B cell (primary cell): ENCODE results near the gene CST9L. TPM values are rescaled to one million over a fixed set of nuclear protein-coding genes. Genes with fewer than 3 reads are reported as not detected.

Experiments used
- ATAC-seq: fragments of 200-7000 bp; cut with Tn5 transposase; one replicate; pipeline ENCODE4 v1.10.0; 2021; ENCODE audit warnings: low read depth, mild to moderate bottlenecking, moderate number of reproducible peaks, moderate library complexity
- CTCF ChIA-PET: fragments of 350-600 bp; sonication (Branson Sonifier 250); formaldehyde crosslinking; loops from one replicate; lab custom pipeline; 2021; ENCODE audit warnings: antibody characterized with exemption, inconsistent platforms; lab: Charles Lee
- POLR2A ChIA-PET: fragments of 350-600 bp; sonication (Branson Sonifier 250); formaldehyde crosslinking; loops from one replicate; lab custom pipeline; 2021; ENCODE audit warnings: antibody characterized with exemption; lab: Charles Lee
- DNase-seq: peaks from one replicate; pipeline ENCODE4 v3.0.0; 2013
- H2AFZ ChIP-seq: 2 replicates; pipeline ENCODE4 v1.6.1; 2012; ENCODE audit warnings: mild to moderate bottlenecking, low read depth, low read length; ENCODE audit not compliant: insufficient read depth, poor library complexity, severe bottlenecking
- H3K27ac ChIP-seq, 2 donors: 1 replicate in 1 of 2; 2 replicates in 1 of 2; pipeline ENCODE4 v1.5.1; 2012 to 2013; ENCODE audit warnings: low read length in 2 of 2, mild to moderate bottlenecking in 2 of 2, moderate library complexity in 1 of 2
- H3K27me3 ChIP-seq, 4 experiments: fragments of 200-600 bp in 1 of 4; sonication (generic) in 1 of 4; replicated peaks in 1 of 4; 1 replicate in 2 of 4; 2 replicates in 2 of 4; pipeline versions ENCODE4 v1.6.1 to v1.7.0; 2013 to 2016; ENCODE audit warnings: low read length in 3 of 4, mild to moderate bottlenecking in 2 of 4, mixed read lengths in 1 of 4, moderate library complexity in 1 of 4; ENCODE audit not compliant: insufficient read depth in 4 of 4, control insufficient read depth in 3 of 4; ENCODE audit errors: control extremely low read depth in 1 of 4
- H3K36me3 ChIP-seq, 2 experiments: replicated peaks in 1 of 2; 1 replicate in 1 of 2; 2 replicates in 1 of 2; pipeline versions ENCODE4 v1.6.1 to v1.7.1; 2013; ENCODE audit warnings: low read length in 1 of 2; ENCODE audit not compliant: insufficient read depth in 2 of 2, control insufficient read depth in 1 of 2; ENCODE audit errors: control extremely low read depth in 1 of 2, extremely low read depth in 1 of 2
- H3K4me1 ChIP-seq, 2 donors: fragments of 200-600 bp in 1 of 2; sonication (generic) in 1 of 2; 1 replicate in 1 of 2; 2 replicates in 1 of 2; pipeline versions ENCODE4 v1.5.1 to v1.6.1; 2013 to 2017; ENCODE audit warnings: low read length in 2 of 2; ENCODE audit not compliant: control insufficient read depth in 2 of 2, insufficient read depth in 2 of 2
- H3K4me2 ChIP-seq: replicated peaks from 2 replicates; pipeline ENCODE3; 2012; ENCODE audit warnings: mild to moderate bottlenecking, low read depth, low read length; ENCODE audit not compliant: poor library complexity, severe bottlenecking
- H3K4me3 ChIP-seq, 5 experiments: fragments of 200-600 bp in 1 of 5; sonication (generic) in 1 of 5; 1 replicate in 3 of 5; 2 replicates in 2 of 5; pipeline versions ENCODE4 v1.5.1 to v1.7.0; 2011 to 2016; ENCODE audit warnings: low read length in 4 of 5, mild to moderate bottlenecking in 4 of 5, low read depth in 2 of 5, control low read depth in 1 of 5, moderate library complexity in 1 of 5; ENCODE audit not compliant: insufficient read depth in 1 of 5; ENCODE audit errors: control extremely low read depth in 1 of 5, extremely low read depth in 1 of 5
- H3K79me2 ChIP-seq: fragments of 200-600 bp; sonication (generic); one replicate; pipeline ENCODE4 v1.6.0; 2016; ENCODE audit warnings: low read length; ENCODE audit not compliant: control insufficient read depth, insufficient read depth
- H3K9ac ChIP-seq: fragments of 200-600 bp; sonication (generic); 2 replicates; pipeline ENCODE4 v1.6.1; 2017; ENCODE audit warnings: mild to moderate bottlenecking, low read length, moderate library complexity
- H3K9me3 ChIP-seq, 3 donors: one replicate each; pipeline versions ENCODE4 v1.6.1 to v1.7.1; 2013; ENCODE audit warnings: low read length in 2 of 3; ENCODE audit not compliant: control insufficient read depth in 2 of 3, insufficient read depth in 1 of 3; ENCODE audit errors: control extremely low read depth in 1 of 3
- H4K20me1 ChIP-seq: 2 replicates; pipeline ENCODE4 v1.6.0; 2012; ENCODE audit warnings: mild to moderate bottlenecking, low read length; ENCODE audit not compliant: insufficient read depth, control insufficient read depth, poor library complexity, severe bottlenecking
- H3K27ac Mint-ChIP-seq: one replicate; pipeline ENCODE4 v1.8.0; 2021; ENCODE audit warnings: mixed read lengths
- H3K27me3 Mint-ChIP-seq: one replicate; pipeline ENCODE4 v1.8.0; 2021; ENCODE audit warnings: mixed read lengths
- H3K4me1 Mint-ChIP-seq: one replicate; pipeline ENCODE4 v1.8.0; 2021; ENCODE audit warnings: mixed read lengths
- H3K4me3 Mint-ChIP-seq: one replicate; pipeline ENCODE4 v1.8.0; 2021; ENCODE audit warnings: mixed read lengths
- H3K9me3 Mint-ChIP-seq: one replicate; pipeline ENCODE4 v1.8.0; 2022; ENCODE audit warnings: mixed read lengths; ENCODE audit not compliant: insufficient read depth
- CTCF ChIP-seq: fragments of 200-600 bp; IDR thresholded peaks from one replicate; pipeline ENCODE4 v1.8.0; 2022; ENCODE audit warnings: antibody characterized with exemption, mild to moderate bottlenecking
- EZH2 ChIP-seq: IDR thresholded peaks from 2 replicates; pipeline ENCODE4 v1.6.1; 2012; ENCODE audit warnings: borderline replicate concordance, low read depth, mild to moderate bottlenecking, moderate library complexity, low read length; ENCODE audit not compliant: insufficient read depth, poor library complexity, severe bottlenecking
- WGBS: methylation state at CpG from one replicate; pipeline ENCODE4 v1.1.5; 2013; ENCODE audit warnings: missing lambda C conversion rate; ENCODE audit not compliant: insufficient coverage; 5-methylcytosine and 5-hydroxymethylcytosine counted together
- intact Hi-C: fragments of 100-400 bp; cut with micrococcal nuclease; formaldehyde crosslinking; loops from one replicate; pipeline ENCODE4 v1.10.0; 2022
- polyA plus RNA-seq: library from polyadenylated mRNA; depleted of rRNA; stranded (reverse); fragments of >200 nt; gene quantifications from 2 replicates; pipeline ENCODE4 v1.2.3, GENCODE V29; 2012
- total RNA-seq, 2 donors: library from RNA; stranded (reverse); fragments of 120-200 nt in 1 of 2; gene quantifications; 1 replicate in 1 of 2; 2 replicates in 1 of 2; pipeline versions ENCODE4 v1.2.3 to v1.2.4, GENCODE V29; 2013 to 2022

CST9L gene
- total and polyA plus RNA-seq, 2 donors (not counting 1 experiment from before 2014, with no cell fraction given): not detected

DNA sequence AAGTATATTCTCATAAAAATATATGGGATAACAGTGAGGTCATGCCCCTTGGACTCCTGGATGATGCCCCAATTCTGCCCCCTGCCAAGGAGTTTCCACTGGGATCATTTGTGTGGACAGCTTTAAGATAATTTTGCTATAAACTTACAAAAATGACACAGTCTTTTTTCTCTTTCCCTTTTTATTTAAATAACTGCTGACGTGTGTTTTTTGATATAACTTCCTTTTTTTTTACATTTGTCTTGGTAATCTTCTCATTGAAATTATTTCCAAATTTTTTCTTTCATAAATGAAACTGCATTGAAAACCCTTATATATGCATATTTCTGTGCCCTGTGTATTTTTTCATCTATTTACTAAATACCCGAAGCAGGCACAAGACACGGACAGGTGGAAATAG is 31.3 kb downstream of the CST9L start:
- intact Hi-C loops: no loop called here
- CTCF ChIA-PET: no interaction called here
- no peak overlapping the region for H3K27ac ChIP-seq
- no peak overlapping the region for H3K4me3 ChIP-seq
- Mint-ChIP-seq H3K9me3 (no peaks in the 10 kb centered on the region), H3K27me3 (peaks cover 4% of the 10 kb centered on the region), H3K4me3 (no peak overlapping the region), H3K27ac (no peak overlapping the region), H3K4me1 (no peaks in the 10 kb centered on the region)
- TF ChIP-seq EZH2: no peak
- no peak for TF ChIP-seq CTCF
- no peaks in the 10 kb centered on the region for H3K27me3 ChIP-seq
- no peak overlapping the region for H2AFZ ChIP-seq
- POLR2A ChIA-PET: no interaction called here
- H3K36me3 ChIP-seq: no peaks in the 10 kb centered on the region
- H3K4me2 ChIP-seq: no peak overlapping the region
- ATAC-seq: no peak
- H4K20me1 ChIP-seq: no peaks in the 10 kb centered on the region
- no peaks in the 10 kb centered on the region for H3K4me1 ChIP-seq
- WGBS: no CpG with 5 or more reads among the region's 3 CpGs
- no peak overlapping the region for H3K9ac ChIP-seq
- H3K9me3 ChIP-seq: peaks cover 0 to 3% (median 0%) of the 10 kb centered on the region in 3 donors
- no peak for DNase-seq
- H3K79me2 ChIP-seq: no peaks in the 10 kb centered on the region

- H3K27me3 Mint-ChIP-seq: peaks cover 4% of the 10 kb centered on the region
- H3K4me3 Mint-ChIP-seq: no peak overlapping the region
- no peak overlapping the region for H3K9ac ChIP-seq
- H3K4me1 ChIP-seq: no peaks in the 10 kb centered on the region
- ChIA-PET POLR2A (no interaction called here), CTCF (no interaction called here)
- DNase-seq (no peak), ATAC-seq (no peak)
- H3K9me3 ChIP-seq: peaks cover 0 to 3% (median 0%) of the 10 kb centered on the region in 3 donors
- H3K4me3 ChIP-seq: no peak overlapping the region
- no peaks in the 10 kb centered on the region for H3K27me3 ChIP-seq
- H3K9me3 Mint-ChIP-seq: no peaks in the 10 kb centered on the region
- no peak overlapping the region for H2AFZ ChIP-seq
- no peaks in the 10 kb centered on the region for H4K20me1 ChIP-seq
- no peaks in the 10 kb centered on the region for H3K36me3 ChIP-seq
- no peak overlapping the region for H3K27ac Mint-ChIP-seq
- no peaks in the 10 kb centered on the region for H3K79me2 ChIP-seq
- no peak overlapping the region for H3K27ac ChIP-seq
- no peak overlapping the region for H3K4me2 ChIP-seq
- intact Hi-C loops: no loop called here
- WGBS: no CpG with 5 or more reads among the region's 2 CpGs
- TF ChIP-seq EZH2 (no peak), CTCF (no peak)
- H3K4me1 Mint-ChIP-seq: no peaks in the 10 kb centered on the region
These were observed 31.8 kb downstream of the CST9L start for GRCh38 chr20:23536328-23536974.
